GM23338 (cell line): ENCODE data around the gene IMPG2.

Source experiments
- CREB1 ChIP-seq: fragments of 250-450 bp; sonication (Bioruptor Pico); IDR thresholded peaks from 2 replicates; pipeline ENCODE4 v1.5.0; 2020; ENCODE audit warnings: low read depth, mild to moderate bottlenecking, moderate library complexity
- EZH2 ChIP-seq: fragments of 200-600 bp; sonication (generic); IDR thresholded peaks from one replicate; pipeline ENCODE4 v1.8.0; 2017; ENCODE audit warnings: antibody characterized with exemption, mild to moderate bottlenecking, low read depth; ENCODE audit not compliant: unreplicated experiment
- TF ChIP-seq, protein P1 (sequence below), 2 experiments: fragments of 200-600 bp in 1 of 2; sonication (generic) in 1 of 2; conservative IDR thresholded peaks; 2 replicates each; pipeline versions ENCODE4 v1.5.1 to v1.6.1; 2016 to 2017; ENCODE audit warnings: antibody characterized with exemption in 2 of 2, low read depth in 2 of 2, mild to moderate bottlenecking in 2 of 2, moderate library complexity in 1 of 2
- TF ChIP-seq, protein P2 (sequence below): IDR thresholded peaks from one replicate; pipeline ENCODE4 v1.6.1; 2018; ENCODE audit warnings: antibody characterized with exemption; ENCODE audit not compliant: unreplicated experiment
- TF ChIP-seq, protein P3 (sequence below): IDR thresholded peaks from 2 replicates; pipeline ENCODE4 v1.6.1; 2016; ENCODE audit warnings: antibody characterized with exemption

DNA sequence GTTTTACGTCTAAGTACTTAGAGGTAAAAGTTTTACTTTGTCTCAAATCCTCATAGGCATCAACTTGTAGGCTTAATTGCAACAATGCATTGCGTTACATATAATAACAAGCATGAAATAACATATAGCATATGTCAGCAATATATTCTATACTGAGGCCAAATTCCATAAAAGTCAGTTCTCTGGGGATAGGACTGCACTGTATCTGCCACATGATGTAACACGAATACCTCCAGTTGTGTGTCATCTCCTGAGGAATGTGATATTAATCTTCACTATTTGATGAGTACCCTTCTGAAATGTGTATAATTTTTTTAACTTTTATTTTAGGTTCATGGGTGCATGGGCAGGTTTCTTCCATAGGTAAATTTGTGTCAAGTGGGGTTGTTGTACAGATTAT, 126.4 kb downstream of the IMPG2 start:
- TF ChIP-seq, protein P1, sequence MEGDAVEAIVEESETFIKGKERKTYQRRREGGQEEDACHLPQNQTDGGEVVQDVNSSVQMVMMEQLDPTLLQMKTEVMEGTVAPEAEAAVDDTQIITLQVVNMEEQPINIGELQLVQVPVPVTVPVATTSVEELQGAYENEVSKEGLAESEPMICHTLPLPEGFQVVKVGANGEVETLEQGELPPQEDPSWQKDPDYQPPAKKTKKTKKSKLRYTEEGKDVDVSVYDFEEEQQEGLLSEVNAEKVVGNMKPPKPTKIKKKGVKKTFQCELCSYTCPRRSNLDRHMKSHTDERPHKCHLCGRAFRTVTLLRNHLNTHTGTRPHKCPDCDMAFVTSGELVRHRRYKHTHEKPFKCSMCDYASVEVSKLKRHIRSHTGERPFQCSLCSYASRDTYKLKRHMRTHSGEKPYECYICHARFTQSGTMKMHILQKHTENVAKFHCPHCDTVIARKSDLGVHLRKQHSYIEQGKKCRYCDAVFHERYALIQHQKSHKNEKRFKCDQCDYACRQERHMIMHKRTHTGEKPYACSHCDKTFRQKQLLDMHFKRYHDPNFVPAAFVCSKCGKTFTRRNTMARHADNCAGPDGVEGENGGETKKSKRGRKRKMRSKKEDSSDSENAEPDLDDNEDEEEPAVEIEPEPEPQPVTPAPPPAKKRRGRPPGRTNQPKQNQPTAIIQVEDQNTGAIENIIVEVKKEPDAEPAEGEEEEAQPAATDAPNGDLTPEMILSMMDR (conservative IDR thresholded peaks at IDR 0.05; ENCODE audit: low read depth in 2 of 2): no peak
- TF ChIP-seq, protein P2, sequence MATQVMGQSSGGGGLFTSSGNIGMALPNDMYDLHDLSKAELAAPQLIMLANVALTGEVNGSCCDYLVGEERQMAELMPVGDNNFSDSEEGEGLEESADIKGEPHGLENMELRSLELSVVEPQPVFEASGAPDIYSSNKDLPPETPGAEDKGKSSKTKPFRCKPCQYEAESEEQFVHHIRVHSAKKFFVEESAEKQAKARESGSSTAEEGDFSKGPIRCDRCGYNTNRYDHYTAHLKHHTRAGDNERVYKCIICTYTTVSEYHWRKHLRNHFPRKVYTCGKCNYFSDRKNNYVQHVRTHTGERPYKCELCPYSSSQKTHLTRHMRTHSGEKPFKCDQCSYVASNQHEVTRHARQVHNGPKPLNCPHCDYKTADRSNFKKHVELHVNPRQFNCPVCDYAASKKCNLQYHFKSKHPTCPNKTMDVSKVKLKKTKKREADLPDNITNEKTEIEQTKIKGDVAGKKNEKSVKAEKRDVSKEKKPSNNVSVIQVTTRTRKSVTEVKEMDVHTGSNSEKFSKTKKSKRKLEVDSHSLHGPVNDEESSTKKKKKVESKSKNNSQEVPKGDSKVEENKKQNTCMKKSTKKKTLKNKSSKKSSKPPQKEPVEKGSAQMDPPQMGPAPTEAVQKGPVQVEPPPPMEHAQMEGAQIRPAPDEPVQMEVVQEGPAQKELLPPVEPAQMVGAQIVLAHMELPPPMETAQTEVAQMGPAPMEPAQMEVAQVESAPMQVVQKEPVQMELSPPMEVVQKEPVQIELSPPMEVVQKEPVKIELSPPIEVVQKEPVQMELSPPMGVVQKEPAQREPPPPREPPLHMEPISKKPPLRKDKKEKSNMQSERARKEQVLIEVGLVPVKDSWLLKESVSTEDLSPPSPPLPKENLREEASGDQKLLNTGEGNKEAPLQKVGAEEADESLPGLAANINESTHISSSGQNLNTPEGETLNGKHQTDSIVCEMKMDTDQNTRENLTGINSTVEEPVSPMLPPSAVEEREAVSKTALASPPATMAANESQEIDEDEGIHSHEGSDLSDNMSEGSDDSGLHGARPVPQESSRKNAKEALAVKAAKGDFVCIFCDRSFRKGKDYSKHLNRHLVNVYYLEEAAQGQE: no peak
- no peak for TF ChIP-seq EZH2
- TF ChIP-seq, protein P3, sequence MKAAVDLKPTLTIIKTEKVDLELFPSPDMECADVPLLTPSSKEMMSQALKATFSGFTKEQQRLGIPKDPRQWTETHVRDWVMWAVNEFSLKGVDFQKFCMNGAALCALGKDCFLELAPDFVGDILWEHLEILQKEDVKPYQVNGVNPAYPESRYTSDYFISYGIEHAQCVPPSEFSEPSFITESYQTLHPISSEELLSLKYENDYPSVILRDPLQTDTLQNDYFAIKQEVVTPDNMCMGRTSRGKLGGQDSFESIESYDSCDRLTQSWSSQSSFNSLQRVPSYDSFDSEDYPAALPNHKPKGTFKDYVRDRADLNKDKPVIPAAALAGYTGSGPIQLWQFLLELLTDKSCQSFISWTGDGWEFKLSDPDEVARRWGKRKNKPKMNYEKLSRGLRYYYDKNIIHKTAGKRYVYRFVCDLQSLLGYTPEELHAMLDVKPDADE: no peak
- no peak for TF ChIP-seq CREB1 (CRISPR knock-in tag)
